Suprapubic skin (tissue), 3 donors: ENCODE results near the gene PTH2R.

Experiments
- CTCF ChIP-seq, 2 donors: fragments of 200-600 bp in 1 of 2; fragments of 450-650 bp in 1 of 2; sonication (generic) in 1 of 2; IDR thresholded peaks; one replicate each; pipeline ENCODE4 v1.5.1; 2016 to 2019; ENCODE audit warnings: antibody characterized with exemption in 2 of 2, mild to moderate bottlenecking in 1 of 2, moderate library complexity in 1 of 2
- EP300 ChIP-seq: sonication (generic); formaldehyde crosslinking; IDR thresholded peaks from one replicate; pipeline ENCODE4 v1.6.1; 2017; ENCODE audit warnings: antibody characterized with exemption
- POLR2A ChIP-seq, 2 donors: fragments of 450-650 bp; IDR thresholded peaks; one replicate each; pipeline ENCODE4 v1.6.1; 2017; ENCODE audit warnings: antibody characterized with exemption in 2 of 2, mild to moderate bottlenecking in 2 of 2, moderate library complexity in 2 of 2

- TF ChIP-seq CTCF (IDR thresholded peaks at IDR 0.05): no peak
- no peak for TF ChIP-seq EP300
- no peak for TF ChIP-seq POLR2A (IDR thresholded peaks at IDR 0.05)
Observed at GRCh38 chr2:208467564-208467963, 61.0 kb downstream of the PTH2R start.
